Activated CD8-positive, alpha-beta T cell treated with anti-CD3 and anti-CD28 coated beads for 36 hours (primary cell): ENCODE data around the gene CYREN. TPM values are rescaled to one million over a fixed set of nuclear protein-coding genes. Genes with fewer than 3 reads are reported as not detected.

Experiments
- ATAC-seq: fragments of 200-7000 bp; cut with Tn5 transposase; one replicate; pipeline ENCODE4 v1.10.0; 2021; ENCODE audit warnings: mild to moderate bottlenecking, moderate library complexity
- CTCF ChIA-PET: fragments of 350-600 bp; sonication (Branson Sonifier 250); formaldehyde crosslinking; loops from one replicate; lab custom pipeline; 2021; ENCODE audit warnings: antibody characterized with exemption; lab: Charles Lee
- POLR2A ChIA-PET: fragments of 350-600 bp; sonication (Branson Sonifier 250); formaldehyde crosslinking; loops from one replicate; lab custom pipeline; 2021; ENCODE audit warnings: antibody characterized with exemption; lab: Charles Lee
- DNase-seq: peaks from one replicate; pipeline ENCODE4 v3.0.0-alpha.2; 2020
- H3K27ac Mint-ChIP-seq: one replicate; pipeline ENCODE4 v1.8.0; 2021; ENCODE audit warnings: mild to moderate bottlenecking, mixed read lengths
- H3K27me3 Mint-ChIP-seq: one replicate; pipeline ENCODE4 v1.8.0; 2021; ENCODE audit warnings: mixed read lengths
- H3K36me3 Mint-ChIP-seq: one replicate; pipeline ENCODE4 v1.8.0; 2021; ENCODE audit warnings: low read depth, mixed read lengths
- H3K4me1 Mint-ChIP-seq: one replicate; pipeline ENCODE4 v1.8.0; 2021; ENCODE audit warnings: low read depth, mixed read lengths
- H3K4me3 Mint-ChIP-seq: one replicate; pipeline ENCODE4 v1.8.0; 2021; ENCODE audit warnings: mild to moderate bottlenecking, moderate library complexity, mixed read lengths
- H3K9me3 Mint-ChIP-seq: one replicate; pipeline ENCODE4 v1.8.0; 2021; ENCODE audit warnings: mixed read lengths
- intact Hi-C: fragments of 100-400 bp; cut with micrococcal nuclease; formaldehyde crosslinking; loops from one replicate; pipeline ENCODE4 v1.10.0; 2022
- total RNA-seq, 2 experiments: library from RNA; stranded (reverse); gene quantifications; one replicate each; pipeline ENCODE4 v1.2.3, GENCODE V29; 2021
- TF ChIP-seq, protein P1 (sequence below): fragments of 200-600 bp; IDR thresholded peaks from one replicate; pipeline ENCODE4 v1.8.0; 2022; ENCODE audit warnings: antibody characterized with exemption, mild to moderate bottlenecking

CYREN gene, protein sequence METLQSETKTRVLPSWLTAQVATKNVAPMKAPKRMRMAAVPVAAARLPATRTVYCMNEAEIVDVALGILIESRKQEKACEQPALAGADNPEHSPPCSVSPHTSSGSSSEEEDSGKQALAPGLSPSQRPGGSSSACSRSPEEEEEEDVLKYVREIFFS
- total RNA-seq = 10 to 100 TPM; 32.5 to 35.4 TPM

DNA sequence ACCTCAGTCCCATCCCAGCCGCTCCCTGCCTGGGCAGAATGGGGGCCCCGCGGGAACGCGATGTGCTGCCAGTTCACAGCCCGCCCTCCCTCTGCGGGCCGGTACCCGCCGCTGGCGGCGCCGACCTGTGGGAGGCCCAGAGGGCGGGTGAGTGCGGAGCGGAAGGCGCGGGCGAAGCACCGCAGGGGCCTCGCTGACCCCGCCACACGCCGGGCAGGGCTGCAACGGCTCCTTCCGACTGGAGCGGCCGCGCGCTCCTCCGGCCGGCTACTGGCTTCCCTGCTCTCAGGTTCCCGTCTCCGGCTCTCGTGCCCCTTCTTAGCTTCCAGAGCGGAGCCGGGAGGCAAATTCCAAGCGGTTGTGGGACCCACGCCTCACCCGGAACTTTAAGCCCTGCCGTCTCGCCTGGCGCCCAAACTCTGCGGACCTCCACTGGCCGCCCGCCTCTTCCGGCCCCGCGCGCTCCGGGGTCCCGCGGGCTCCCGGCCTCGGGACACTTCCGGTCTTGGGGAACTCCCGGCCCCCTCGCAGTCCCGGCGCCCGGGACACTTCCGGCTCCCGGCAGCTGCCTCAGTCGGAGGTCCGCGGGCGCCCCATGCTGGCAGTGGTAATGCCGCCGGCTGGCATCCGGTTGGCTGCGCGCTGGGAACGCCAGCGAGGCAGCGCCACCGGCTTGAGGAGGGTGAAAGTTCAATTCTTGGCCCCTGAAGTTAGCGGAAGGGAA is at the start of gene CYREN:
TSS of gene CYREN (minus strand) at position 434 of the 724 bp plus-strand sequence. CDS start 1,785 bp downstream, outside the sequence.
- TF ChIP-seq, protein P1, sequence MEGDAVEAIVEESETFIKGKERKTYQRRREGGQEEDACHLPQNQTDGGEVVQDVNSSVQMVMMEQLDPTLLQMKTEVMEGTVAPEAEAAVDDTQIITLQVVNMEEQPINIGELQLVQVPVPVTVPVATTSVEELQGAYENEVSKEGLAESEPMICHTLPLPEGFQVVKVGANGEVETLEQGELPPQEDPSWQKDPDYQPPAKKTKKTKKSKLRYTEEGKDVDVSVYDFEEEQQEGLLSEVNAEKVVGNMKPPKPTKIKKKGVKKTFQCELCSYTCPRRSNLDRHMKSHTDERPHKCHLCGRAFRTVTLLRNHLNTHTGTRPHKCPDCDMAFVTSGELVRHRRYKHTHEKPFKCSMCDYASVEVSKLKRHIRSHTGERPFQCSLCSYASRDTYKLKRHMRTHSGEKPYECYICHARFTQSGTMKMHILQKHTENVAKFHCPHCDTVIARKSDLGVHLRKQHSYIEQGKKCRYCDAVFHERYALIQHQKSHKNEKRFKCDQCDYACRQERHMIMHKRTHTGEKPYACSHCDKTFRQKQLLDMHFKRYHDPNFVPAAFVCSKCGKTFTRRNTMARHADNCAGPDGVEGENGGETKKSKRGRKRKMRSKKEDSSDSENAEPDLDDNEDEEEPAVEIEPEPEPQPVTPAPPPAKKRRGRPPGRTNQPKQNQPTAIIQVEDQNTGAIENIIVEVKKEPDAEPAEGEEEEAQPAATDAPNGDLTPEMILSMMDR = peak; percentile 48
- ATAC-seq = peak; percentile 90
- ChIA-PET POLR2A (interaction anchor here (0.7 to 16.8 kb wide), 16 partner anchors 8 to 524 kb away, joined by 3 to 204 read pairs (median 4); partner anchors contain the start of genes AGBL3, BPGM, TMEM140 and WDR91), CTCF (interaction anchor here (0.7 to 4.6 kb wide), 18 partner anchors 8 to 537 kb away, joined by 3 to 44 read pairs (median 4); partner anchors contain the start of genes AGBL3, BPGM, TMEM140 and WDR91)
- Mint-ChIP-seq H3K27ac (peak within 1 kb of the TSS; percentile 93), H3K9me3 (no peaks in the 10 kb centered on the region), H3K36me3 (peaks cover 42% of the 10 kb centered on the region), H3K27me3 (no peaks in the 10 kb centered on the region), H3K4me1 (peaks cover 45% of the 10 kb centered on the region), H3K4me3 (peak within 1 kb of the TSS; percentile 83)
- intact Hi-C loops = loop anchor here (2.0 kb wide), 1 partner anchor 184 kb away; the partner anchor contains the start of gene AGBL3
- DNase-seq = peak; percentile 96

GRCh38 chr7:135217645-135218509 is 47.4 kb upstream of the CYREN start:
- POLR2A ChIA-PET = no interaction called here
- Mint-ChIP-seq H3K36me3 (no peaks in the 10 kb centered on the region), H3K9me3 (no peaks in the 10 kb centered on the region), H3K27me3 (peaks cover 3% of the 10 kb centered on the region), H3K4me1 (no peaks in the 10 kb centered on the region), H3K27ac (no peak overlapping the region), H3K4me3 (no peak overlapping the region)
- intact Hi-C loops = no loop called here
- no peak for DNase-seq
- no peak for ATAC-seq
- CTCF ChIA-PET = no interaction called here
- TF ChIP-seq, protein P1 = no peak

- no peak overlapping the region for H3K27ac Mint-ChIP-seq
- ATAC-seq = no peak
- ChIA-PET CTCF (no interaction called here), POLR2A (no interaction called here)
- no peak overlapping the region for H3K4me3 Mint-ChIP-seq
- H3K9me3 Mint-ChIP-seq = no peaks in the 10 kb centered on the region
- intact Hi-C loops = no loop called here
- H3K4me1 Mint-ChIP-seq = peaks cover 2% of the 10 kb centered on the region
- H3K36me3 Mint-ChIP-seq = no peaks in the 10 kb centered on the region
- peaks cover 3% of the 10 kb centered on the region for H3K27me3 Mint-ChIP-seq
- TF ChIP-seq, protein P1 = no peak
- no peak for DNase-seq
Observed at GRCh38 chr7:135215698-135216097, 45.2 kb upstream of the CYREN start.

DNA sequence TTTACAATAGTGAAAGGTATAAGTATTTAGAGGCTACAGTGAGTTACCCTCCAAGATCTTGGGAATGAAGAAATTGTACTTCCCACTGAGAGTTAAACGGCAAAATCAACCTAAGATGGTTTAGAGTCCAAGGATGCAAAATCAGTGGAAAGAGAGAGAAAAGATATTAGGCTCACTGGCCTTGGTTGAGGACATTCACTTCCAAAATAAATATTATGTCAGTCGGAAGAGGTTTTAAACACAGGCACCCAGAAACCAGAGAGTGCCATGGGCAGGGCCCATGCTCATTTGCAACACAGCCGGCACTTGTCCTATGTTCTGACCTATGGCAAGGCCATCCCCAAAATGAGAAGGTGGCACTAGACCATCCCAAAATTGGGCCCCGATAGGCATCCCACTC is 44.7 kb upstream of the CYREN start:
- TF ChIP-seq, protein P1 = no peak
- ChIA-PET POLR2A (no interaction called here), CTCF (interaction anchor here (1.1 kb wide), 1 partner anchor 30 kb away, joined by 3 read pairs; no protein-coding TSS in a partner anchor)
- Mint-ChIP-seq H3K27me3 (peaks cover 3% of the 10 kb centered on the region), H3K36me3 (no peaks in the 10 kb centered on the region), H3K4me1 (peaks cover 7% of the 10 kb centered on the region), H3K4me3 (no peak overlapping the region), H3K9me3 (no peaks in the 10 kb centered on the region), H3K27ac (no peak overlapping the region)
- no peak for ATAC-seq
- DNase-seq = no peak
- intact Hi-C loops = no loop called here
